22Rv1 (cell line): Measurements from ENCODE around the gene FTSJ1.

Experiments used
- H3K27ac ChIP-seq: fragments of 450-650 bp; 2 replicates; pipeline ENCODE4 v1.5.1; 2017
- CTCF ChIP-seq: fragments of 450-650 bp; IDR thresholded peaks from 2 replicates; pipeline ENCODE4 v1.5.1; 2017; ENCODE audit warnings: mild to moderate bottlenecking
- ZFX ChIP-seq: fragments of 450-650 bp; IDR thresholded peaks from 2 replicates; pipeline ENCODE4 v1.6.1; 2017; ENCODE audit warnings: antibody characterized with exemption, borderline replicate concordance

Gene FTSJ1

GRCh38 chrX:48468247-48468671 is 7.7 kb upstream of the FTSJ1 start:
- no peak overlapping the region for H3K27ac ChIP-seq
- TF ChIP-seq ZFX (no peak), CTCF (no peak)

GRCh38 chrX:48468693-48469691 is 7.0 kb upstream of the FTSJ1 start:
- no peak overlapping the region for H3K27ac ChIP-seq
- TF ChIP-seq CTCF (no peak), ZFX (no peak)

GRCh38 chrX:48470110-48470832 is 5.7 kb upstream of the FTSJ1 start, which contains the start of gene SLC38A5:
Gene SLC38A5 (minus strand): TSS chrX:48470260. CDS start chrX:48467924, 2,336 bp downstream.
- TF ChIP-seq CTCF, result no peak
- TF ChIP-seq ZFX, result no peak
- H3K27ac ChIP-seq, result no peak within 1 kb of the TSS

- no peak for TF ChIP-seq CTCF
- TF ChIP-seq ZFX, result no peak
- H3K27ac ChIP-seq, result no peak overlapping the region
Observed at GRCh38 chrX:48470833-48471118, 5.2 kb upstream of the FTSJ1 start.

- no peak overlapping the region for H3K27ac ChIP-seq
- TF ChIP-seq ZFX, result no peak
- TF ChIP-seq CTCF, result no peak
Observed at GRCh38 chrX:48471504-48471903, 4.5 kb upstream of the FTSJ1 start.

- TF ChIP-seq CTCF, result no peak
- TF ChIP-seq ZFX, result no peak
- no peak overlapping the region for H3K27ac ChIP-seq
Observed at GRCh38 chrX:48472225-48472624, 3.8 kb upstream of the FTSJ1 start.
